Stimulated activated CD8-positive, alpha-beta memory T cell treated with anti-CD3 and anti-CD28 coated beads, Interleukin-7, amount 100 ng/mL, for 48 hours (primary cell): ENCODE data around the gene ARHGAP20.

ENCODE experiments used
- DNase-seq, 2 donors: peaks; one replicate each; pipeline ENCODE4 v3.0.0-alpha.2; 2020; ENCODE audit warnings: low read depth in 1 of 2; ENCODE audit errors: extremely low read depth in 1 of 2

ARHGAP20 gene

GRCh38 chr11:110530900-110531741 lies 181.1 kb downstream of the ARHGAP20 start:
- no peak for DNase-seq

DNA sequence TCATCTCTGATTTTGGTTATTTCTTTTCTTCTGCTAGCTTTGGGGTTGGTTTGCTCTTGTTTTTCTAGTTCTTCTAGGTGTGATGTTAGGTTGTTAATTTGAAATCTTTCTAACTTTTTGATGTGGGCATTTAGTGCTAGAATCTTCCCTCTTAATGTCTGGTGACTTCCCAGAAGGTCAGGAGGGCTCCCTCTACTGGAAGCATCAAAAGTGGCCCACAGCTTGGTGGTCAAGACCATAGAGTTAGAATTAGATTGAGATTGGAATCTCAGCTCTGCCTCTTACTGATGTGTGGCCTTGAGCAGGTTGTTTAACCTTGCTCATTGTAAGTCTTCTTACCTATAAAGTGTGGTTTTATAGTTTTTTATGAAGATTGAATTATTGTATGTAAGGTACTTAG lies 183.2 kb downstream of the ARHGAP20 start:
- DNase-seq, result no peak

GRCh38 chr11:110527146-110527545 lies 185.1 kb downstream of the ARHGAP20 start:
- DNase-seq, result no peak
